Natural killer cell (primary cell): ENCODE measurements around the gene MTCH2. TPM values are rescaled to one million over a fixed set of nuclear protein-coding genes. Genes with fewer than 3 reads are reported as not detected.

Experiments used
- ATAC-seq, 3 donors: fragments of 150-1000 bp in 2 of 3; fragments of 200-7000 bp in 1 of 3; cut with Tn5 transposase; 1 replicate in 1 of 3; 2 replicates in 2 of 3; pipeline ENCODE4 v1.10.0; 2021; ENCODE audit warnings: mild to moderate bottlenecking in 2 of 3, moderate library complexity in 2 of 3
- DNase-seq, 2 donors: peaks; one replicate each; pipeline versions ENCODE4 v3.0.0 to v3.0.0-alpha.2; 2013 to 2021; ENCODE audit warnings: mixed read lengths in 1 of 2
- H3K27ac ChIP-seq: one replicate; pipeline ENCODE4 v1.5.1; 2013; ENCODE audit warnings: mild to moderate bottlenecking, low read length
- H3K27me3 ChIP-seq: one replicate; pipeline ENCODE4 v1.6.1; 2013; ENCODE audit warnings: low read length; ENCODE audit not compliant: control insufficient read depth, insufficient read depth
- H3K36me3 ChIP-seq: one replicate; pipeline ENCODE4 v1.6.1; 2013; ENCODE audit warnings: low read length; ENCODE audit not compliant: control insufficient read depth, insufficient read depth
- H3K4me1 ChIP-seq: one replicate; pipeline ENCODE4 v1.6.1; 2013; ENCODE audit warnings: low read length; ENCODE audit not compliant: control insufficient read depth, insufficient read depth
- H3K4me3 ChIP-seq: one replicate; pipeline ENCODE4 v1.5.1; 2013; ENCODE audit warnings: low read length
- H3K9me3 ChIP-seq: one replicate; pipeline ENCODE4 v1.6.1; 2013; ENCODE audit warnings: low read length; ENCODE audit not compliant: control insufficient read depth, insufficient read depth
- H3K27ac Mint-ChIP-seq, 2 donors: one replicate each; pipeline ENCODE4 v1.8.0; 2022; ENCODE audit warnings: mild to moderate bottlenecking in 2 of 2, mixed read lengths in 2 of 2, moderate library complexity in 1 of 2
- H3K27me3 Mint-ChIP-seq, 2 donors: one replicate each; pipeline ENCODE4 v1.8.0; 2022; ENCODE audit warnings: low read depth in 2 of 2, mixed read lengths in 2 of 2
- H3K36me3 Mint-ChIP-seq: one replicate; pipeline ENCODE4 v1.8.0; 2022; ENCODE audit warnings: mixed read lengths
- H3K4me1 Mint-ChIP-seq, 2 donors: one replicate each; pipeline ENCODE4 v1.8.0; 2022; ENCODE audit warnings: mixed read lengths in 2 of 2
- H3K4me3 Mint-ChIP-seq: one replicate; pipeline ENCODE4 v1.8.0; 2022; ENCODE audit warnings: mild to moderate bottlenecking, moderate library complexity, mixed read lengths
- H3K9me3 Mint-ChIP-seq, 2 donors: one replicate each; pipeline ENCODE4 v1.8.0; 2022; ENCODE audit warnings: mixed read lengths in 2 of 2
- WGBS: methylation state at CpG from one replicate; pipeline ENCODE4 v1.1.7; 2013; ENCODE audit warnings: missing lambda C conversion rate; ENCODE audit not compliant: insufficient coverage; 5-methylcytosine and 5-hydroxymethylcytosine counted together
- intact Hi-C: fragments of 100-400 bp; cut with micrococcal nuclease; formaldehyde crosslinking; loops from one replicate; pipeline ENCODE4 v1.14.2; 2022
- total RNA-seq, 4 donors: library from RNA; stranded (reverse); fragments of 120-200 nt in 1 of 4; gene quantifications; one replicate each; pipeline versions ENCODE4 v1.2.3 to v1.2.4, GENCODE V29; 2013 to 2022
- TF ChIP-seq, protein P1 (sequence below): fragments of 200-600 bp; IDR thresholded peaks from one replicate; pipeline ENCODE4 v1.8.0; 2022; ENCODE audit warnings: antibody characterized with exemption

MTCH2 gene
- total RNA-seq, 3 donors from 2014 or later (not counting 1 experiment from before 2014, with no cell fraction given) = 25.0 to 32.4 (median 31.4) TPM

DNA sequence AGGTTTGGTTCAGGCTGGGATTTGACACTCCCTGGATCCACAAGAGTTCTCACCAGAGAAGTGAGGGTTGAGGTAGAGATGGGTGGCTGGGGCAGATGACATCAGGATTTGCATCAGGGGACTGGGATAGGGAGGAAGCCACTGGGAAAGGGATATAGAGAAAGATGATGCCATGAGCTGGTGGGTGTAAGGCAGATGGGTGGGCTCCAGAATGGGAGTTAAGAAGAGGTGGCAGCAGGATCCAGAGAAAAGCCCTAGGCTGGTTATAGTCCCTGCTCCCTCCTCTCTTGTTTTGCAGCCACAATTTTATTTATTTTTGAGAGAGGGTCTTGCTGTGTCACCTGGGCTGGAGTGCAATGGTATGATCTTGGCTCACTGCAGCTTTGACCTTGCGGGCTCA is 46.4 kb downstream of the MTCH2 start:
- intact Hi-C loops = no loop called here

DNA sequence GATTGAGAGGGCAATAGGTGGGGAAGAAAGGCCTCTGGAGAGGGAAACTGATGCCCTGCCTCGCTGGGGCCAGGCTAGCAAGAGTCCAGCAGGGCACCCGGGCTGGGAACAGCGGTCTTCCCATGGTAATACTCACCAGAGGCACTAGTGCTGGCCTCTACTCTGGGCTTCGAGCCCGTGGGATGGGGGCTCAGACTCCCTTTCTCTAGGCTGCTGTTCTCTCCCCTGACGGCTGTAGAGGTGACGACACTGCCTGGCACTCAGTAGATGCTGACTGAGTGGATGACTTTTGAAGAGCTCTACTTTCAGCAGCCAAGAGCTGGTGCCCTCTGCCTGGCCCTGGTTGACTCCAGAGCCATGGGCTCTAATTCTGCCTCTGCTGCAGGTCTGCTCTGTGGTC is 47.3 kb downstream of the MTCH2 start:
- TF ChIP-seq, protein P1, sequence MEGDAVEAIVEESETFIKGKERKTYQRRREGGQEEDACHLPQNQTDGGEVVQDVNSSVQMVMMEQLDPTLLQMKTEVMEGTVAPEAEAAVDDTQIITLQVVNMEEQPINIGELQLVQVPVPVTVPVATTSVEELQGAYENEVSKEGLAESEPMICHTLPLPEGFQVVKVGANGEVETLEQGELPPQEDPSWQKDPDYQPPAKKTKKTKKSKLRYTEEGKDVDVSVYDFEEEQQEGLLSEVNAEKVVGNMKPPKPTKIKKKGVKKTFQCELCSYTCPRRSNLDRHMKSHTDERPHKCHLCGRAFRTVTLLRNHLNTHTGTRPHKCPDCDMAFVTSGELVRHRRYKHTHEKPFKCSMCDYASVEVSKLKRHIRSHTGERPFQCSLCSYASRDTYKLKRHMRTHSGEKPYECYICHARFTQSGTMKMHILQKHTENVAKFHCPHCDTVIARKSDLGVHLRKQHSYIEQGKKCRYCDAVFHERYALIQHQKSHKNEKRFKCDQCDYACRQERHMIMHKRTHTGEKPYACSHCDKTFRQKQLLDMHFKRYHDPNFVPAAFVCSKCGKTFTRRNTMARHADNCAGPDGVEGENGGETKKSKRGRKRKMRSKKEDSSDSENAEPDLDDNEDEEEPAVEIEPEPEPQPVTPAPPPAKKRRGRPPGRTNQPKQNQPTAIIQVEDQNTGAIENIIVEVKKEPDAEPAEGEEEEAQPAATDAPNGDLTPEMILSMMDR = no peak
- H3K9me3 Mint-ChIP-seq = no peaks in the 10 kb centered on the region
- no peak overlapping the region for H3K4me3 ChIP-seq
- H3K4me1 Mint-ChIP-seq = no peaks in the 10 kb centered on the region
- H3K27me3 ChIP-seq = peaks cover 15% of the 10 kb centered on the region
- 88% methylated on average over 7 of the region's 7 CpGs for WGBS
- H3K27ac ChIP-seq = no peak overlapping the region
- H3K9me3 ChIP-seq = no peaks in the 10 kb centered on the region
- intact Hi-C loops = no loop called here
- H3K27me3 Mint-ChIP-seq = peaks cover 19 to 29% of the 10 kb centered on the region in 2 donors
- DNase-seq (no peak), ATAC-seq (no peak)
- peaks cover 15% of the 10 kb centered on the region for H3K4me1 ChIP-seq
- H3K36me3 Mint-ChIP-seq = no peaks in the 10 kb centered on the region
- no peak overlapping the region for H3K27ac Mint-ChIP-seq
- H3K36me3 ChIP-seq = no peaks in the 10 kb centered on the region
- H3K4me3 Mint-ChIP-seq = no peak overlapping the region

More for the DNA sequence above, 46.4 kb downstream of the MTCH2 start:
- H3K4me3 ChIP-seq = no peak overlapping the region
- DNase-seq = no peak
- ATAC-seq = no peak
- peaks cover 19 to 29% of the 10 kb centered on the region in 2 donors for H3K27me3 Mint-ChIP-seq
- no peaks in the 10 kb centered on the region for H3K36me3 ChIP-seq
- TF ChIP-seq, protein P1 = no peak
- no peaks in the 10 kb centered on the region for H3K9me3 Mint-ChIP-seq
- H3K4me1 ChIP-seq = peaks cover 15% of the 10 kb centered on the region
- no peaks in the 10 kb centered on the region for H3K9me3 ChIP-seq
- H3K4me1 Mint-ChIP-seq = no peaks in the 10 kb centered on the region
- no peak overlapping the region for H3K27ac ChIP-seq
- H3K27me3 ChIP-seq = peaks cover 15% of the 10 kb centered on the region
- H3K4me3 Mint-ChIP-seq = no peak overlapping the region
- no peaks in the 10 kb centered on the region for H3K36me3 Mint-ChIP-seq
- no peak overlapping the region for H3K27ac Mint-ChIP-seq
- 94% methylated on average over 1 of the region's 1 CpG for WGBS

DNA sequence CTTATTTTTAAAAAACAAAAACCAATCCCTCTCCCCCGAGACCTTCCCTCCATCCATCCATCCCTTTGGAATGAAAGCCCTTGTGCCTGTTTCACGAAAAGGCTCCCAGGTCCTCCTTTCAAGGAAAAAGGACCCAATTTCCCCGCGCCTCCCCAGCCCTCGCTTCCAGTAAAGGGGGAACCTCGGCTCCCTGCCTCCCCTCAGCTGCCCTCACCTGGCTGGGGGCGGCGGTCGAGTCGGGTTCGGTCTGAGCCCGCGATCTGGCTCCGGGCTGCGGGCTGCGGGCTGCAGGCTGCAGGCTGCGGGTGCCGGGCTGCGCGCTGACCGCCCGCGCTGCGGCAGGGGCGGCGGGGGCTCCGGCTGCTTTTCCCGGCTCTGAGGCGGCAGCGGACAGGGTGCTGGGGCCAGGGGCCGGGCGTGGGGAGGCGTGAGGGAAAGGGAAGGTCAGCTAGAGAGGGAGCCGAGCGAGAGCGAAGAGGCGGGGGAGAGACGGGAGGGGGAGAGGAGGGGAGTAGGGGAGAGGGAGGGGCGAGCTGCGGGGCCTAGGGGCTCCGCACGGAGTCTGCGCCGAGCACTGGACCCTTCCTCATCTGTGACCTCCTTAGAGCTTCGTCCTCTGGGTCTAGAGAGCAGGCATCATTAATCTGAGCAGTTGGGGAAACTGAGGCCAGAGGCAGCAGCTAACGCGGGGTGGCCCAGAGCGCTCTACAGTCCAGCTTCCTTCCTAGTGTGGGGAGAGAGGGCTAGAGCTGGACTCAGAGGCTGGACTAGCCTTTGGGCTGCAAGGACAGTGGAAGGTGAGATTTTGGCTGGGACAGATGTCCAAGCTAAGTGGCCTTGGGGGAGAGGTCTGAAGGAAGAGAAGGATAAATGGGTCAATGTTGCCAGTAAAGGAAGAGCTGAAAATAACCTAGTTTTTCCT is 48.2 kb downstream of the MTCH2 start, which contains the start of gene C1QTNF4:
C1QTNF4 (minus strand) TSS at position 478 of the 922 bp plus-strand sequence. CDS start 3,601 bp downstream, outside the sequence.
- H3K36me3 ChIP-seq = no peaks in the 10 kb centered on the region
- 7% methylated on average over 48 of the region's 48 CpGs for WGBS
- no peak for DNase-seq

More for the DNA sequence above, 48.2 kb downstream of the MTCH2 start, which contains the start of gene C1QTNF4:
- Histone ChIP-seq H3K4me3 (no peak within 1 kb of the TSS), H3K27me3 (peaks cover 15% of the 10 kb centered on the region), H3K9me3 (no peaks in the 10 kb centered on the region), H3K4me1 (peaks cover 15% of the 10 kb centered on the region), H3K27ac (no peak within 1 kb of the TSS)
- H3K4me1 Mint-ChIP-seq = no peaks in the 10 kb centered on the region
- H3K4me3 Mint-ChIP-seq = no peak within 1 kb of the TSS
- no peak within 1 kb of the TSS for H3K27ac Mint-ChIP-seq
- no peaks in the 10 kb centered on the region for H3K9me3 Mint-ChIP-seq
- peaks cover 19 to 29% of the 10 kb centered on the region in 2 donors for H3K27me3 Mint-ChIP-seq
- no peak for ATAC-seq
- intact Hi-C loops = no loop called here
- TF ChIP-seq, protein P1 = no peak
- no peaks in the 10 kb centered on the region for H3K36me3 Mint-ChIP-seq
